ENCODE data around the gene CFD. TPM values are rescaled to one million over a fixed set of nuclear protein-coding genes. Genes with fewer than 3 reads are reported as not detected.

The CFD gene
- total RNA-seq, 6 experiments from 2014 or later = 3.5 to 9.6 (median 7.8) TPM

- Histone ChIP-seq H3K27me3 (no peaks in the 10 kb centered on the region), H3K4me3 (no peak overlapping the region), H3K9me3 (no peaks in the 10 kb centered on the region), H3K27ac (no peak overlapping the region), H3K36me3 (peaks cover 0 to 19% (median 2%) of the 10 kb centered on the region in 4 donors), H3K4me1 (no peaks in the 10 kb centered on the region)
- intact Hi-C loops (cut with DNase I) = no loop called here
- ATAC-seq (no peak), DNase-seq (no peak)
- WGBS (ENCODE audit: insufficient coverage, low coverage, low lambda C conversion rate, missing lambda C conversion rate) = no CpG with 5 or more reads among the region's 64 CpGs
- TF ChIP-seq CTCF (IDR thresholded peaks at IDR 0.05) (no peak), POLR2A (IDR thresholded peaks at IDR 0.05) (no peak)
Measured at GRCh38 chr19:885536-886224, 26.2 kb downstream of the CFD start.

GRCh38 chr19:887072-887471 is 27.6 kb downstream of the CFD start:
- Histone ChIP-seq H3K4me1 (no peaks in the 10 kb centered on the region), H3K4me3 (no peak overlapping the region), H3K27me3 (no peaks in the 10 kb centered on the region), H3K27ac (no peak overlapping the region), H3K36me3 (peaks cover 0 to 13% (median 2%) of the 10 kb centered on the region in 4 donors), H3K9me3 (no peaks in the 10 kb centered on the region)
- 88% methylated on average over 16 of the region's 16 CpGs for WGBS (ENCODE audit: insufficient coverage, low coverage, low lambda C conversion rate, missing lambda C conversion rate)
- no peak for DNase-seq
- no peak for TF ChIP-seq POLR2A (IDR thresholded peaks at IDR 0.05)
- TF ChIP-seq CTCF (IDR thresholded peaks at IDR 0.05) = no peak
- intact Hi-C loops (cut with DNase I) = no loop called here
- no peak for ATAC-seq

- DNase-seq = no peak
- Histone ChIP-seq H3K9me3 (no peaks in the 10 kb centered on the region), H3K4me1 (no peaks in the 10 kb centered on the region), H3K27ac (no peak overlapping the region), H3K27me3 (no peaks in the 10 kb centered on the region), H3K36me3 (peaks cover 0 to 13% (median 2%) of the 10 kb centered on the region in 4 donors), H3K4me3 (no peak overlapping the region)
- TF ChIP-seq POLR2A (IDR thresholded peaks at IDR 0.05) (no peak), CTCF (IDR thresholded peaks at IDR 0.05) (no peak)
- intact Hi-C loops (cut with DNase I) = no loop called here
- 93% methylated on average over 5 of the region's 10 CpGs for WGBS (ENCODE audit: insufficient coverage, low coverage, low lambda C conversion rate, missing lambda C conversion rate)
- no peak for ATAC-seq
Measured at GRCh38 chr19:887599-887998, 28.1 kb downstream of the CFD start.

- H3K9me3 ChIP-seq = no peaks in the 10 kb centered on the region
- TF ChIP-seq POLR2A (IDR thresholded peaks at IDR 0.05) (no peak), CTCF (IDR thresholded peaks at IDR 0.05) (no peak)
- H3K4me3 ChIP-seq = no peak overlapping the region
- H3K27me3 ChIP-seq = no peaks in the 10 kb centered on the region
- 94% methylated on average over 3 of the region's 30 CpGs for WGBS (ENCODE audit: insufficient coverage, low coverage, low lambda C conversion rate, missing lambda C conversion rate)
- peaks cover 0 to 13% (median 2%) of the 10 kb centered on the region in 4 donors for H3K36me3 ChIP-seq
- ATAC-seq (no peak), DNase-seq (no peak)
- no peak overlapping the region for H3K27ac ChIP-seq
- intact Hi-C loops (cut with DNase I) = no loop called here
- no peaks in the 10 kb centered on the region for H3K4me1 ChIP-seq
Measured at GRCh38 chr19:888581-889385, 29.3 kb downstream of the CFD start.
